ENCODE measurements around the gene PPCS. TPM values are rescaled to one million over a fixed set of nuclear protein-coding genes. Genes with fewer than 3 reads are reported as not detected.

PPCS gene
- total RNA-seq, 2 donors from 2014 or later: 25.9 to 27.4 TPM

DNA sequence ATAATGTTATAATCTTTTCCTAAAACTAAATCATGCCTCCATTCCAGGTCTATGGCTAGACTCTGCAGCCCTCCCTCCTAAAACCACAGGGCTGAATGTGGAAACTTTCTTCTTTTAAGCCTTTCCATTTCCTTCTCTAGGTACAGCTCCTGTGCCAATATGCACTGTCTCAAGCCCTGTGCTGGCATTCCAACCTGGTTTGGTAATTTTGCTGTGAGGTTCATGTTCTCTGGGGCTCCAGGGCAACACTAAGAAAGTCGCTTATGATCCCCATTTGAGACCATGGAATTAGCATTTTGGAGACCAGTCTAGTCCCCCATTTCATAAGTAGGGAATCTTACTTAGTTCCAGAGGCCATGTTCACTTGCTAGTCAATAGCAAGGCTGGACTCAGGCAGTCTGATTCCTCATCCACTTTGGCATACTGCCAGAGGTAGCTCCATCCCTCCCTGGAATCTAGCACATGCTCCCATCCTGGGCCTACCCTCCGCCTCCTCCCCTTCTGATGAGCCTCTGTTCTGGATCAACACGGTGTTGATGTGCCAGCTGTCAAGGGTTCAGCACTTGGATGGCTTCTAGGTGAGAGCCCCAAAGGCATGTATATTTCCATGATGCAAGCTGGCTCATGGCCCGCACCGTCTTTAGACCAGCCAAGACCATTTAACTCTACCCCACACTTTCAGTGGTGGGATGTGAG is 37.1 kb upstream of the PPCS start:
- 85 to 90% methylated on average over 5 of the region's 5 CpGs for WGBS, 2 donors
- Histone ChIP-seq H3K9me3 (no peaks in the 10 kb centered on the region), H3K27me3 (no peaks in the 10 kb centered on the region), H3K4me3 (no peak overlapping the region), H3K4me1 (peaks cover 24% of the 10 kb centered on the region), H3K27ac (no peak overlapping the region), H3K36me3 (replicated peaks in 1 of 2; ENCODE audit: insufficient read depth in 1 of 2, low read depth in 2 of 2) (no peaks in the 10 kb centered on the region)
- ATAC-seq: no peak
- no peak for TF ChIP-seq POLR2A (IDR thresholded peaks at IDR 0.05)
- TF ChIP-seq, protein P1, sequence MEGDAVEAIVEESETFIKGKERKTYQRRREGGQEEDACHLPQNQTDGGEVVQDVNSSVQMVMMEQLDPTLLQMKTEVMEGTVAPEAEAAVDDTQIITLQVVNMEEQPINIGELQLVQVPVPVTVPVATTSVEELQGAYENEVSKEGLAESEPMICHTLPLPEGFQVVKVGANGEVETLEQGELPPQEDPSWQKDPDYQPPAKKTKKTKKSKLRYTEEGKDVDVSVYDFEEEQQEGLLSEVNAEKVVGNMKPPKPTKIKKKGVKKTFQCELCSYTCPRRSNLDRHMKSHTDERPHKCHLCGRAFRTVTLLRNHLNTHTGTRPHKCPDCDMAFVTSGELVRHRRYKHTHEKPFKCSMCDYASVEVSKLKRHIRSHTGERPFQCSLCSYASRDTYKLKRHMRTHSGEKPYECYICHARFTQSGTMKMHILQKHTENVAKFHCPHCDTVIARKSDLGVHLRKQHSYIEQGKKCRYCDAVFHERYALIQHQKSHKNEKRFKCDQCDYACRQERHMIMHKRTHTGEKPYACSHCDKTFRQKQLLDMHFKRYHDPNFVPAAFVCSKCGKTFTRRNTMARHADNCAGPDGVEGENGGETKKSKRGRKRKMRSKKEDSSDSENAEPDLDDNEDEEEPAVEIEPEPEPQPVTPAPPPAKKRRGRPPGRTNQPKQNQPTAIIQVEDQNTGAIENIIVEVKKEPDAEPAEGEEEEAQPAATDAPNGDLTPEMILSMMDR (IDR thresholded peaks at IDR 0.05): no peak
- no peak for DNase-seq
- intact Hi-C loops (cut with DNase I): no loop called here

DNA sequence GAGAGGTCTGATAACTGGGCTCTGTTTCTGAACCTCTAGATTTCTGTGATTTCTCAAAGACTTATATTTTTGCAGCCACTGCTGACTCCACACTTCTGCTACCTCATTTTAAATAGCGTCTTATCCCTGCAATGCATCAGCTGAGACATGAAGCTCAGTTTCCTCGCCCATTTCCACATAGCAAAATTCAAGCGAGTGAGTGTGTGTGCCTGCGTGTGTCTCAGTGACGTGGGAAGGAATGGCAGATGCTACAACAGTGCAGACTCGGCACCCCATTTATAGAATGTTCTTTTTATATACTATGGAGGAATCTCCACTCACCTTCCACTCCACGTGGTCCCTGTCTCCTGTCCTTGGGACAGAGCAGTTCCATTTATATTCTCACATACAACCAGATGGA is 36.2 kb upstream of the PPCS start:
- Histone ChIP-seq H3K9me3 (no peaks in the 10 kb centered on the region), H3K27me3 (no peaks in the 10 kb centered on the region), H3K4me3 (no peak overlapping the region), H3K36me3 (replicated peaks in 1 of 2; ENCODE audit: insufficient read depth in 1 of 2, low read depth in 2 of 2) (no peaks in the 10 kb centered on the region), H3K27ac (no peak overlapping the region), H3K4me1 (peaks cover 24% of the 10 kb centered on the region)
- DNase-seq (no peak), ATAC-seq (no peak)
- no peak for TF ChIP-seq POLR2A (IDR thresholded peaks at IDR 0.05)
- TF ChIP-seq, protein P1 (IDR thresholded peaks at IDR 0.05): no peak
- 88 to 90% methylated on average over 7 of the region's 7 CpGs for WGBS, 2 donors
- intact Hi-C loops (cut with DNase I): no loop called here

DNA sequence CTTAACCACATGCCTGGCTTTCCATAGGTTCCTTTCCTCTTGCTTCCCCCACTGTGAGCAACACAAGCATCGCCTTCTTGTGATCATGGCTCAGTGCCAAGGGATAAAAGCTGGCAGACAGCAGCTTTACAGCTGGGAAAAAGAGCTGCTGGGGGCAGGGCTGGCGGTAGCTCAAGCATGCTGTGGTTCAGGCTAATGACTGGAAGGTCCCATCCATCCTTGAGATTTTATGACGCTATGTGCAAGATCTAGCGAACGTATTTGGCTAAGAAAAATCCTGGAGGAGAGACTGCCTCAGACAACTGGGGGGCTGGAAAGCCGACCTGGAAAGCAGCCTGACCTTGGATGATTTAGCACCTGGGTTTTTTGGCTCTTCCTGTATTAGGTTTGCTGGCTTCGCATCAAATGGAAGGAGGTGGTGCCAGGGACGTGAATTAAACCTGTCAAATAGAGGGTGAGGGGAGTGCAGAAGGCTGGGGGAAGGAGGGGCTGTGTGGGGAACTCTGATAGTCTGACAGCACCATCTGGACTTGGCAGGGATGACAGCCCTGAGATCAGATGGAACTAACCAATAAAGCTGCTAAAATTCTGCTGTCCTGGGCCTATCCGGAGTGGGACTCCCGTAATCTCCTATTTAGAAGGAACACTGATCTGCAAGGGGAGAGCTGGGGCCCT is 35.3 kb upstream of the PPCS start:
- WGBS, 2 donors: 4 to 6% methylated on average over 10 of the region's 10 CpGs
- DNase-seq: peak; percentile 60 to 80 (median 77)
- Histone ChIP-seq H3K36me3 (replicated peaks in 1 of 2; ENCODE audit: insufficient read depth in 1 of 2, low read depth in 2 of 2) (no peaks in the 10 kb centered on the region), H3K27ac (peak overlapping the region; percentile 2 to 58 (median 20)), H3K4me1 (peaks cover 24% of the 10 kb centered on the region), H3K27me3 (no peaks in the 10 kb centered on the region), H3K4me3 (no peak overlapping the region), H3K9me3 (no peaks in the 10 kb centered on the region)
- TF ChIP-seq POLR2A (IDR thresholded peaks at IDR 0.05): no peak
- TF ChIP-seq, protein P1 (IDR thresholded peaks at IDR 0.05): no peak
- intact Hi-C loops (cut with DNase I): no loop called here
- peak; percentile 69 for ATAC-seq

DNA sequence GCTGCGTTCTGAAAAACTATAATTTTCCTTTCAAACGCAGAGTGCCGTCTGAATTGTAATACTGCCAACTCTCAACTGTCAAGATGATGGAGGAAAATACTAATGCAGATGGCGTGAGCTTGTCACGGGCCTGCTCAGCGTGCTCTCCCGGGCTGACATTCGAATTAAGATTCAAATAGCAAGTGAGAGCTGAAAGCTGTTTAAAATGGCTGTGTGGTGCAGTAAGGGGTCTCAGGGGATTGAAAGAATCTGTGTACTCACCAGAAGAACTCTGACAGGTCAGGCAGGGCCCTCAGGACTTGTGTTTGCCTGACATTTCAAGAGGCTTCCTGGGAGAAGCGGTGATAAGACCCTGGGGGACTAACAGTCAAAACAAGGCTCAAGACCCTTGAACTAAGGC is 33.6 kb upstream of the PPCS start:
- DNase-seq (no peak), ATAC-seq (no peak)
- no peaks in the 10 kb centered on the region for H3K9me3 ChIP-seq
- intact Hi-C loops (cut with DNase I): no loop called here
- TF ChIP-seq, protein P1 (IDR thresholded peaks at IDR 0.05): no peak
- TF ChIP-seq POLR2A (IDR thresholded peaks at IDR 0.05): no peak
- 80 to 81% methylated on average over 9 of the region's 9 CpGs for WGBS, 2 donors
- no peak overlapping the region for H3K27ac ChIP-seq
- no peaks in the 10 kb centered on the region for H3K27me3 ChIP-seq
- no peaks in the 10 kb centered on the region for H3K36me3 ChIP-seq (replicated peaks in 1 of 2; ENCODE audit: insufficient read depth in 1 of 2, low read depth in 2 of 2)
- H3K4me3 ChIP-seq: no peak overlapping the region
- H3K4me1 ChIP-seq: peaks cover 18% of the 10 kb centered on the region
